ENCODE data around the gene PRKACG.

Gene PRKACG

DNA sequence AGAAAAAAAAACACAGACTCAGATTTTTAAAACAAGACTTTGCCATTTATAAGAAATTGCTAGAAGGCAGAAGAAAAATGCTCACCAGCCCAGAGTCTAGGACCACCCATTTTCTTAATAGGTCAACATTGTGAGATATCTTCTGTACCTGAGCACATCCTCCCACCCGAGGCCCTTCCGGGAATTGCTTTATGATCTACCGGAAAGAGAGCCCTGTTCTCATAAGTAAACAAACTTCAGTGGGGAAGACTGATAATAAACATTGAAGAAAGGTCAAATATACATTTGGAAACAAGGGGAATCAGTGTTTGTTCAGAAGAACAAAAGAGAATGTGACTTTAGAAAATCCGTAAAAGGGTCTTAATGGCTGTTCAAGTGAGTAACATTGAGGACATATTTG is 44.4 kb downstream of the PRKACG start:
- TF ChIP-seq, protein P1, sequence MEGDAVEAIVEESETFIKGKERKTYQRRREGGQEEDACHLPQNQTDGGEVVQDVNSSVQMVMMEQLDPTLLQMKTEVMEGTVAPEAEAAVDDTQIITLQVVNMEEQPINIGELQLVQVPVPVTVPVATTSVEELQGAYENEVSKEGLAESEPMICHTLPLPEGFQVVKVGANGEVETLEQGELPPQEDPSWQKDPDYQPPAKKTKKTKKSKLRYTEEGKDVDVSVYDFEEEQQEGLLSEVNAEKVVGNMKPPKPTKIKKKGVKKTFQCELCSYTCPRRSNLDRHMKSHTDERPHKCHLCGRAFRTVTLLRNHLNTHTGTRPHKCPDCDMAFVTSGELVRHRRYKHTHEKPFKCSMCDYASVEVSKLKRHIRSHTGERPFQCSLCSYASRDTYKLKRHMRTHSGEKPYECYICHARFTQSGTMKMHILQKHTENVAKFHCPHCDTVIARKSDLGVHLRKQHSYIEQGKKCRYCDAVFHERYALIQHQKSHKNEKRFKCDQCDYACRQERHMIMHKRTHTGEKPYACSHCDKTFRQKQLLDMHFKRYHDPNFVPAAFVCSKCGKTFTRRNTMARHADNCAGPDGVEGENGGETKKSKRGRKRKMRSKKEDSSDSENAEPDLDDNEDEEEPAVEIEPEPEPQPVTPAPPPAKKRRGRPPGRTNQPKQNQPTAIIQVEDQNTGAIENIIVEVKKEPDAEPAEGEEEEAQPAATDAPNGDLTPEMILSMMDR (IDR thresholded peaks at IDR 0.05; ENCODE audit: low read depth, low read length, missing control alignments): no peak
- no peak overlapping the region for H3K4me3 ChIP-seq (replicated peaks; ENCODE audit: low read depth, low read length)
- no peak for DNase-seq (ENCODE audit: extremely low read depth, low read depth)

- no peak for DNase-seq (ENCODE audit: extremely low read depth, low read depth)
- H3K4me3 ChIP-seq (replicated peaks; ENCODE audit: low read depth, low read length): no peak overlapping the region
- TF ChIP-seq, protein P1 (IDR thresholded peaks at IDR 0.05; ENCODE audit: low read depth, low read length, missing control alignments): no peak
These were observed 46.1 kb downstream of the PRKACG start for GRCh38 chr9:68967800-68968199.

DNA sequence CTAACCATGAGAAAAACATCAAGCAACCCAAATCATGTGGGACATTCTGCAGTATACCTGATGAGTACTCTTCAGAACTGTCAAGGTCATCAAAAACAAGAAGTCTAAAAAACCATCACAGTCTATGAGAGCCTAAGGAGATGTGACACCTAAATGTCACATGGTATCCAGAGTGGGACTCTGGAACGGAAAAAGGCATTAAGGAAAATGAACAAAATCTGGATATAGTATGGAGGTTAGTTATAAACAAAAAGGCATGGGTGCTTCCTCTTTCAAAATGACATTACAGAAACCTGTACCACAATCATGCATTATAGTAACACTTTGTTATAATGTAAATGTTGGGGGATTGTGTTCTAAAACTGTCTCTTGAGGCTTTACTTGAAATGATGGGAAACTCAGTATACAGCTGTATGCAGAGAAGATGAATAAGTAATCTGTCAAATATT is 47.4 kb downstream of the PRKACG start:
- H3K4me3 ChIP-seq (replicated peaks; ENCODE audit: low read depth, low read length): no peak overlapping the region
- no peak for DNase-seq (ENCODE audit: extremely low read depth, low read depth)
- TF ChIP-seq, protein P1 (IDR thresholded peaks at IDR 0.05; ENCODE audit: low read depth, low read length, missing control alignments): no peak

- no peak overlapping the region for H3K4me3 ChIP-seq (replicated peaks; ENCODE audit: low read depth, low read length)
- no peak for DNase-seq (ENCODE audit: extremely low read depth, low read depth)
- TF ChIP-seq, protein P1 (IDR thresholded peaks at IDR 0.05; ENCODE audit: low read depth, low read length, missing control alignments): no peak
These were observed 49.1 kb downstream of the PRKACG start for GRCh38 chr9:68964765-68965164.

DNA sequence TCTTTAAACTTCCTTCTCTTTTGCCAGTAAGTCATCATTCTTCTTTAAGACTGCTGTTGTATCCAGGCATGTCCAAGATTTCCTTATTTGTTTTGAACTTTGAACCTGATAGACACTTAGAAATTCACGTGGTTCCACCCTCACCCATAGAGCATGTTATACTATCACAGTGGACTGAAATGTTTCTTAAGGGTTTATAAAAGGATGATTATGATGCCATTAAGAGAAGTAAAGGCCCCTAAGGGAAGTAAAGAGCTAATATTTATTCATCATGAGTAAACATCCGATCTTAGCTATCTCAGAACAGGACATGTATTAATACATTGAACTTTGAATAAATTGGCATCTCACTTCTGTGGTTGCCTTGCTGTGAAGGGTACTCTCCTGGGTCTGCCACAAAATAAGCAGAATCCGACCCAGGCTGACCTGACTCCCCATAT is 49.8 kb downstream of the PRKACG start:
- no peak overlapping the region for H3K4me3 ChIP-seq (replicated peaks; ENCODE audit: low read depth, low read length)
- DNase-seq (ENCODE audit: extremely low read depth, low read depth): no peak
- TF ChIP-seq, protein P1 (IDR thresholded peaks at IDR 0.05; ENCODE audit: low read depth, low read length, missing control alignments): no peak

DNA sequence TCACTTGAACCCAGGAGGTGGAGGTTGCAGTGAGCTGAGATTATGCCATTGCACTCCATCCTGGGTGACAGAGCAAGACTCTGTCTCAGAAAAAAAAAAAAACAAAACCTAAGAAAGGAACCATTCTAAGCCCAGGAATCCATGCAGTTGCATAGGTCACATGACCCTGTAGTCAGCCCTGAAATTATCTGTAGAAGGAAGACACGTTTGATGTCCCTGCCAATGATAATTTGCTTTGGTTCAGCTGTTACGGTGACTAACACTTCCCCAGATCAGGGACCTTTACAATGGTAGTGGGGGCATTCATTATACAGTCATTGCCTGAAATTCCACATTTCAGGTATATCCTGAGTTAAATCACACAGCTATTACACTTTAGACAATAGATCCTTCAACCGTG is 50.5 kb downstream of the PRKACG start:
- no peak for DNase-seq (ENCODE audit: extremely low read depth, low read depth)
- no peak overlapping the region for H3K4me3 ChIP-seq (replicated peaks; ENCODE audit: low read depth, low read length)
- TF ChIP-seq, protein P1 (IDR thresholded peaks at IDR 0.05; ENCODE audit: low read depth, low read length, missing control alignments): no peak
